Measurements from ENCODE around the gene PCYOX1L.

The PCYOX1L gene

GRCh38 chr5:149357370-149358293 lies at the start of gene PCYOX1L:
Gene PCYOX1L, plus strand, starts transcription at chr5:149358046. Its CDS starts 23 bp downstream, at chr5:149358069.
- peak; percentile 81 for DNase-seq

GRCh38 chr5:149309354-149309753 lies 48.5 kb upstream of the PCYOX1L start:
- no peak for DNase-seq

GRCh38 chr5:149310488-149310887 lies 47.4 kb upstream of the PCYOX1L start:
- DNase-seq, result no peak

GRCh38 chr5:149310947-149311658 lies 46.7 kb upstream of the PCYOX1L start:
- no peak for DNase-seq

GRCh38 chr5:149313151-149313841 lies 44.5 kb upstream of the PCYOX1L start:
- DNase-seq, result no peak

GRCh38 chr5:149314571-149315111 lies 43.2 kb upstream of the PCYOX1L start:
- DNase-seq, result no peak

- DNase-seq, result no peak
These were observed 42.1 kb upstream of the PCYOX1L start for GRCh38 chr5:149315753-149316152.

- no peak for DNase-seq
These were observed 40.4 kb upstream of the PCYOX1L start for GRCh38 chr5:149317281-149318048.

- no peak for DNase-seq
These were observed 38.7 kb upstream of the PCYOX1L start for GRCh38 chr5:149319174-149319573.

- DNase-seq, result no peak
These were observed 37.0 kb upstream of the PCYOX1L start for GRCh38 chr5:149320791-149321330.

- DNase-seq, result no peak
These were observed 35.3 kb upstream of the PCYOX1L start for GRCh38 chr5:149322518-149322917.

GRCh38 chr5:149323210-149323609 lies 34.6 kb upstream of the PCYOX1L start:
- no peak for DNase-seq

GRCh38 chr5:149323621-149324205 lies 34.1 kb upstream of the PCYOX1L start:
- DNase-seq, result no peak

GRCh38 chr5:149324641-149325040 lies 33.2 kb upstream of the PCYOX1L start:
- DNase-seq, result no peak

- DNase-seq, result no peak
These were observed 32.6 kb upstream of the PCYOX1L start for GRCh38 chr5:149325166-149325735.

GRCh38 chr5:149325894-149326293 lies 32.0 kb upstream of the PCYOX1L start:
- DNase-seq, result no peak

GRCh38 chr5:149326611-149327010 lies 31.2 kb upstream of the PCYOX1L start:
- DNase-seq, result no peak

GRCh38 chr5:149328177-149328576 lies 29.7 kb upstream of the PCYOX1L start:
- no peak for DNase-seq

- DNase-seq, result no peak
These were observed 24.0 kb upstream of the PCYOX1L start for GRCh38 chr5:149333711-149334443.

GRCh38 chr5:149337736-149338135 lies 20.1 kb upstream of the PCYOX1L start:
- DNase-seq, result no peak

GRCh38 chr5:149338364-149338763 lies 19.5 kb upstream of the PCYOX1L start:
- DNase-seq, result no peak

Measured in GF-D8 (cell line).